A549 (cell line): ENCODE results near the gene CYP2C8. TPM values are rescaled to one million over a fixed set of nuclear protein-coding genes. Genes with fewer than 3 reads are reported as not detected.

Experiments
- ATAC-seq, 2 experiments: fragments of 200-7000 bp in 1 of 2; fragments of >200 bp in 1 of 2; cut with Nextera tagmentation in 1 of 2; cut with Tn5 transposase in 1 of 2; 3 replicates each; pipeline versions ENCODE4 v1.8.0 to v1.9.1; 2018 to 2020; ENCODE audit warnings: mild to moderate bottlenecking in 1 of 2, moderate library complexity in 1 of 2
- CTCF ChIA-PET: fragments of 300-600 bp; sonication (Branson Sonifier 250); formaldehyde crosslinking; extraction: SDS; loops from one replicate; lab custom pipeline; 2021; ENCODE audit warnings: antibody characterized with exemption, inconsistent platforms; lab: Yijun Ruan, JAX
- POLR2A ChIA-PET: fragments of 350-600 bp; formaldehyde crosslinking; extraction: SDS; loops from one replicate; lab custom pipeline; 2021; ENCODE audit warnings: antibody characterized with exemption, inconsistent platforms; lab: Yijun Ruan, JAX
- DNase-seq, 2 experiments: peaks; one replicate each; pipeline versions ENCODE4 v3.0.0 to v3.0.0-alpha.2; 2011 to 2016; ENCODE audit warnings: low read depth in 1 of 2, low spot score in 1 of 2
- FAIRE-seq: peaks from 2 replicates; lab custom pipeline; 2011; peaks lifted over from hg19 to GRCh38; lab: Jason Lieb, UNC
- H3K27ac ChIP-seq, 2 experiments: fragments of >200 bp; sonication (Bioruptor Twin); formaldehyde crosslinking; 3 replicates each; pipeline ENCODE4 v1.5.1; 2016 to 2017
- H3K4me1 ChIP-seq: fragments of >200 bp; sonication (Bioruptor Twin); formaldehyde crosslinking; 3 replicates; pipeline ENCODE4 v1.6.1; 2016
- H3K4me2 ChIP-seq: fragments of >200 bp; sonication (Bioruptor Twin); formaldehyde crosslinking; 3 replicates; pipeline ENCODE4 v1.6.1; 2016
- H3K4me3 ChIP-seq: fragments of >200 bp; sonication (Bioruptor Twin); formaldehyde crosslinking; 3 replicates; pipeline ENCODE4 v1.5.1; 2016
- H3K9me3 ChIP-seq: fragments of >200 bp; sonication (Bioruptor Twin); formaldehyde crosslinking; 3 replicates; pipeline ENCODE4 v1.6.1; 2016
- BHLHE40 ChIP-seq: IDR thresholded peaks from 2 replicates; pipeline ENCODE4 v1.6.1; 2012; ENCODE audit warnings: low read depth, low read length, inconsistent platforms
- CBX2 ChIP-seq: fragments of 200-600 bp; sonication (generic); IDR thresholded peaks from 2 replicates; pipeline ENCODE4 v1.6.1; 2016; ENCODE audit warnings: low read depth, mild to moderate bottlenecking, borderline replicate concordance
- CEBPB ChIP-seq, 2 experiments: fragments of >200 bp in 1 of 2; sonication (Bioruptor Twin) in 1 of 2; formaldehyde crosslinking in 1 of 2; IDR thresholded peaks; 2 replicates each; pipeline ENCODE4 v1.6.1; 2012 to 2016
- EHF ChIP-seq: fragments of 250-450 bp; sonication (Bioruptor Pico); IDR thresholded peaks from 2 replicates; pipeline ENCODE4 v1.5.0; 2020; ENCODE audit warnings: mild to moderate bottlenecking
- FOXS1 ChIP-seq: fragments of 250-450 bp; sonication (Bioruptor Pico); IDR thresholded peaks from 2 replicates; pipeline ENCODE4 v1.5.0; 2020; ENCODE audit warnings: mild to moderate bottlenecking, moderate library complexity
- HOXB5 ChIP-seq: fragments of 250-450 bp; sonication (Bioruptor Pico); IDR thresholded peaks from 2 replicates; pipeline ENCODE4 v1.5.0; 2020; ENCODE audit warnings: mild to moderate bottlenecking, moderate library complexity
- NFE2L2 ChIP-seq: fragments of 150-350 bp; conservative IDR thresholded peaks from 2 replicates; pipeline ENCODE4 v1.6.1; 2014; ENCODE audit warnings: low read length
- RFX5 ChIP-seq: fragments of 450-650 bp; IDR thresholded peaks from 2 replicates; pipeline ENCODE4 v1.7.1; 2014; ENCODE audit warnings: antibody characterized with exemption, mild to moderate bottlenecking, moderate library complexity
- SMC3 ChIP-seq: fragments of >200 bp; sonication (Bioruptor Twin); formaldehyde crosslinking; IDR thresholded peaks from 3 replicates; pipeline ENCODE4 v1.6.1; 2018; ENCODE audit warnings: inconsistent platforms
- TFCP2L1 ChIP-seq: fragments of 250-450 bp; sonication (Bioruptor Pico); IDR thresholded peaks from 2 replicates; pipeline ENCODE4 v1.5.0; 2021; ENCODE audit warnings: mild to moderate bottlenecking
- TP53 ChIP-seq: fragments of 250-450 bp; sonication (Bioruptor Pico); IDR thresholded peaks from 2 replicates; pipeline ENCODE4 v1.5.0; 2021; ENCODE audit warnings: mild to moderate bottlenecking, moderate library complexity
- ZC3H11A ChIP-seq: fragments of 450-650 bp; IDR thresholded peaks from 2 replicates; pipeline ENCODE4 v1.6.1; 2014; ENCODE audit warnings: antibody characterized with exemption, mild to moderate bottlenecking
- ZFP36 ChIP-seq: fragments of 450-650 bp; IDR thresholded peaks from 2 replicates; pipeline ENCODE4 v1.6.1; 2014; ENCODE audit warnings: borderline replicate concordance; ENCODE audit not compliant: partially characterized antibody
- WGBS: methylation state at CpG from one replicate; pipeline ENCODE4 v1.1.6; 2017; ENCODE audit errors: missing lambda C conversion rate; 5-methylcytosine and 5-hydroxymethylcytosine counted together
- polyA plus RNA-seq, 4 experiments: library from polyadenylated mRNA; depleted of rRNA in 3 of 4; stranded (reverse); fragments of >200 nt; fragmentation: RNase III in 1 of 4; extraction: RNeasy Plus Mini Kit Qiagen cat#74134 plus additional on column Dnase treatment in 1 of 4; gene quantifications; 2 replicates in 3 of 4; 3 replicates in 1 of 4; pipeline ENCODE4 v1.2.3, GENCODE V29; 2011 to 2017
- TF ChIP-seq, protein P1 (sequence below): fragments of 150-350 bp; IDR thresholded peaks from 2 replicates; pipeline ENCODE4 v1.6.1; 2014; ENCODE audit warnings: low read depth, mild to moderate bottlenecking, low read length
- TF ChIP-seq, protein P2 (sequence below): fragments of 250-450 bp; sonication (Bioruptor Pico); IDR thresholded peaks from 2 replicates; pipeline ENCODE4 v1.5.0; 2020; ENCODE audit warnings: low read depth, mild to moderate bottlenecking, moderate library complexity
- TF ChIP-seq, protein P3 (sequence below): fragments of >200 bp; sonication (Bioruptor Twin); formaldehyde crosslinking; IDR thresholded peaks from 3 replicates; pipeline ENCODE4 v1.5.1; 2016
- TF ChIP-seq, protein P4 (sequence below): fragments of >200 bp; sonication (Bioruptor Twin); formaldehyde crosslinking; IDR thresholded peaks from 2 replicates; pipeline ENCODE4 v1.6.1; 2016
- TF ChIP-seq, protein P5 (sequence below): fragments of 250-450 bp; sonication (Bioruptor Pico); IDR thresholded peaks from 2 replicates; pipeline ENCODE4 v1.5.0; 2021; ENCODE audit warnings: mild to moderate bottlenecking, moderate library complexity, borderline replicate concordance
- TF ChIP-seq, protein P6 (sequence below): fragments of 200-600 bp; sonication (generic); IDR thresholded peaks from 2 replicates; pipeline ENCODE4 v1.6.1; 2016; ENCODE audit warnings: antibody characterized with exemption, mild to moderate bottlenecking, moderate library complexity

Gene CYP2C8
- polyA plus RNA-seq, 2 of the 4 experiments (the other 2 are of a cell fraction): 0.10 TPM; not detected in 1

DNA sequence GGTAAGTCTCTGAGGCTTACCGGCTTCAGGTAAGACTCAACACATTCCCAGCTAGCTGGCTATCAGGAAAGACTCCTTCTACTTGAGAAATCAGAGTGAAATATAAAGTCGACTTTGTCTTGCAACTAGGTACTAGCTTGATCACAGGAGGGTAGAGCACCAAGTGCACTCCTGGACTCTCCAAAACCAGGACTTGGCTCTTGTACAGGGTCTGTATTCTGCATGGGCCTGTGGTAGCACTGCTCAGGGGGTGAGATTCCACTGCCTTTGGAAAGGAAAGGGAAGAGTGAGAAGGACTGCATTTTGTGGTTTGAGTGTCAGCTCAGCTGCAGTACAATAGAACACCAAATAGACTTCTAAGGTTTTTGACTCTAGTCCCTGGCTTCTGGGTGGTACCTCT lies 19.4 kb downstream of the CYP2C8 start:
- ChIA-PET CTCF (no interaction called here), POLR2A (no interaction called here)

More for the DNA sequence above, 19.4 kb downstream of the CYP2C8 start:
- no peaks in the 10 kb centered on the region for H3K4me1 ChIP-seq
- no peak overlapping the region for H3K4me3 ChIP-seq
- peaks cover 3% of the 10 kb centered on the region; the same call in 1 of the 3 replicates for H3K9me3 ChIP-seq
- DNase-seq (no peak), FAIRE-seq (no peak), ATAC-seq (no peak)
- 46% methylated on average over 2 of the region's 2 CpGs for WGBS
- no peak overlapping the region for H3K4me2 ChIP-seq
- no peak overlapping the region for H3K27ac ChIP-seq
- TF ChIP-seq TP53 (no peak), CBX2 (no peak), SMC3 (no peak), HOXB5 (CRISPR knock-in tag) (no peak), ZFP36 (no peak), CEBPB (IDR thresholded peaks at IDR 0.05) (no peak), TFCP2L1 (CRISPR knock-in tag) (no peak), EHF (CRISPR knock-in tag) (no peak), RFX5 (no peak), NFE2L2 (no peak), BHLHE40 (no peak), FOXS1 (no peak), ZC3H11A (no peak)
- TF ChIP-seq, protein P1, sequence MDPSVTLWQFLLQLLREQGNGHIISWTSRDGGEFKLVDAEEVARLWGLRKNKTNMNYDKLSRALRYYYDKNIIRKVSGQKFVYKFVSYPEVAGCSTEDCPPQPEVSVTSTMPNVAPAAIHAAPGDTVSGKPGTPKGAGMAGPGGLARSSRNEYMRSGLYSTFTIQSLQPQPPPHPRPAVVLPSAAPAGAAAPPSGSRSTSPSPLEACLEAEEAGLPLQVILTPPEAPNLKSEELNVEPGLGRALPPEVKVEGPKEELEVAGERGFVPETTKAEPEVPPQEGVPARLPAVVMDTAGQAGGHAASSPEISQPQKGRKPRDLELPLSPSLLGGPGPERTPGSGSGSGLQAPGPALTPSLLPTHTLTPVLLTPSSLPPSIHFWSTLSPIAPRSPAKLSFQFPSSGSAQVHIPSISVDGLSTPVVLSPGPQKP: no peak
- TF ChIP-seq, protein P2, sequence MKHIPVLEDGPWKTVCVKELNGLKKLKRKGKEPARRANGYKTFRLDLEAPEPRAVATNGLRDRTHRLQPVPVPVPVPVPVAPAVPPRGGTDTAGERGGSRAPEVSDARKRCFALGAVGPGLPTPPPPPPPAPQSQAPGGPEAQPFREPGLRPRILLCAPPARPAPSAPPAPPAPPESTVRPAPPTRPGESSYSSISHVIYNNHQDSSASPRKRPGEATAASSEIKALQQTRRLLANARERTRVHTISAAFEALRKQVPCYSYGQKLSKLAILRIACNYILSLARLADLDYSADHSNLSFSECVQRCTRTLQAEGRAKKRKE (CRISPR knock-in tag): no peak
- TF ChIP-seq, protein P3, sequence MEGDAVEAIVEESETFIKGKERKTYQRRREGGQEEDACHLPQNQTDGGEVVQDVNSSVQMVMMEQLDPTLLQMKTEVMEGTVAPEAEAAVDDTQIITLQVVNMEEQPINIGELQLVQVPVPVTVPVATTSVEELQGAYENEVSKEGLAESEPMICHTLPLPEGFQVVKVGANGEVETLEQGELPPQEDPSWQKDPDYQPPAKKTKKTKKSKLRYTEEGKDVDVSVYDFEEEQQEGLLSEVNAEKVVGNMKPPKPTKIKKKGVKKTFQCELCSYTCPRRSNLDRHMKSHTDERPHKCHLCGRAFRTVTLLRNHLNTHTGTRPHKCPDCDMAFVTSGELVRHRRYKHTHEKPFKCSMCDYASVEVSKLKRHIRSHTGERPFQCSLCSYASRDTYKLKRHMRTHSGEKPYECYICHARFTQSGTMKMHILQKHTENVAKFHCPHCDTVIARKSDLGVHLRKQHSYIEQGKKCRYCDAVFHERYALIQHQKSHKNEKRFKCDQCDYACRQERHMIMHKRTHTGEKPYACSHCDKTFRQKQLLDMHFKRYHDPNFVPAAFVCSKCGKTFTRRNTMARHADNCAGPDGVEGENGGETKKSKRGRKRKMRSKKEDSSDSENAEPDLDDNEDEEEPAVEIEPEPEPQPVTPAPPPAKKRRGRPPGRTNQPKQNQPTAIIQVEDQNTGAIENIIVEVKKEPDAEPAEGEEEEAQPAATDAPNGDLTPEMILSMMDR: no peak
- TF ChIP-seq, protein P4, sequence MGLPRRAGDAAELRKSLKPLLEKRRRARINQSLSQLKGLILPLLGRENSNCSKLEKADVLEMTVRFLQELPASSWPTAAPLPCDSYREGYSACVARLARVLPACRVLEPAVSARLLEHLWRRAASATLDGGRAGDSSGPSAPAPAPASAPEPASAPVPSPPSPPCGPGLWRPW: no peak
- TF ChIP-seq, protein P5, sequence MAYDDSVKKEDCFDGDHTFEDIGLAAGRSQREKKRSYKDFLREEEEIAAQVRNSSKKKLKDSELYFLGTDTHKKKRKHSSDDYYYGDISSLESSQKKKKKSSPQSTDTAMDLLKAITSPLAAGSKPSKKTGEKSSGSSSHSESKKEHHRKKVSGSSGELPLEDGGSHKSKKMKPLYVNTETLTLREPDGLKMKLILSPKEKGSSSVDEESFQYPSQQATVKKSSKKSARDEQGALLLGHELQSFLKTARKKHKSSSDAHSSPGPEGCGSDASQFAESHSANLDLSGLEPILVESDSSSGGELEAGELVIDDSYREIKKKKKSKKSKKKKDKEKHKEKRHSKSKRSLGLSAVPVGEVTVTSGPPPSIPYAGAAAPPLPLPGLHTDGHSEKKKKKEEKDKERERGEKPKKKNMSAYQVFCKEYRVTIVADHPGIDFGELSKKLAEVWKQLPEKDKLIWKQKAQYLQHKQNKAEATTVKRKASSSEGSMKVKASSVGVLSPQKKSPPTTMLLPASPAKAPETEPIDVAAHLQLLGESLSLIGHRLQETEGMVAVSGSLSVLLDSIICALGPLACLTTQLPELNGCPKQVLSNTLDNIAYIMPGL: no peak
- TF ChIP-seq, protein P6, sequence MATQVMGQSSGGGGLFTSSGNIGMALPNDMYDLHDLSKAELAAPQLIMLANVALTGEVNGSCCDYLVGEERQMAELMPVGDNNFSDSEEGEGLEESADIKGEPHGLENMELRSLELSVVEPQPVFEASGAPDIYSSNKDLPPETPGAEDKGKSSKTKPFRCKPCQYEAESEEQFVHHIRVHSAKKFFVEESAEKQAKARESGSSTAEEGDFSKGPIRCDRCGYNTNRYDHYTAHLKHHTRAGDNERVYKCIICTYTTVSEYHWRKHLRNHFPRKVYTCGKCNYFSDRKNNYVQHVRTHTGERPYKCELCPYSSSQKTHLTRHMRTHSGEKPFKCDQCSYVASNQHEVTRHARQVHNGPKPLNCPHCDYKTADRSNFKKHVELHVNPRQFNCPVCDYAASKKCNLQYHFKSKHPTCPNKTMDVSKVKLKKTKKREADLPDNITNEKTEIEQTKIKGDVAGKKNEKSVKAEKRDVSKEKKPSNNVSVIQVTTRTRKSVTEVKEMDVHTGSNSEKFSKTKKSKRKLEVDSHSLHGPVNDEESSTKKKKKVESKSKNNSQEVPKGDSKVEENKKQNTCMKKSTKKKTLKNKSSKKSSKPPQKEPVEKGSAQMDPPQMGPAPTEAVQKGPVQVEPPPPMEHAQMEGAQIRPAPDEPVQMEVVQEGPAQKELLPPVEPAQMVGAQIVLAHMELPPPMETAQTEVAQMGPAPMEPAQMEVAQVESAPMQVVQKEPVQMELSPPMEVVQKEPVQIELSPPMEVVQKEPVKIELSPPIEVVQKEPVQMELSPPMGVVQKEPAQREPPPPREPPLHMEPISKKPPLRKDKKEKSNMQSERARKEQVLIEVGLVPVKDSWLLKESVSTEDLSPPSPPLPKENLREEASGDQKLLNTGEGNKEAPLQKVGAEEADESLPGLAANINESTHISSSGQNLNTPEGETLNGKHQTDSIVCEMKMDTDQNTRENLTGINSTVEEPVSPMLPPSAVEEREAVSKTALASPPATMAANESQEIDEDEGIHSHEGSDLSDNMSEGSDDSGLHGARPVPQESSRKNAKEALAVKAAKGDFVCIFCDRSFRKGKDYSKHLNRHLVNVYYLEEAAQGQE: no peak
